Muscle layer of colon (tissue), 2 donors: ENCODE measurements around the gene NAPG.
"Not testable (repeated sequence)": the region's sequence is repeated elsewhere in the genome, so short reads cannot be mapped to it uniquely, and the experiment has no call there.

ENCODE experiments used
- H3K27ac ChIP-seq: one replicate; pipeline ENCODE4 v1.7.0; 2013; ENCODE audit warnings: low read depth, mild to moderate bottlenecking, low read length, moderate library complexity
- H3K27me3 ChIP-seq, 2 donors: one replicate each; pipeline ENCODE4 v1.7.0; 2013; ENCODE audit warnings: low read length in 2 of 2, mild to moderate bottlenecking in 2 of 2; ENCODE audit not compliant: insufficient read depth in 2 of 2, control insufficient read depth in 1 of 2
- H3K36me3 ChIP-seq: one replicate; pipeline ENCODE4 v1.7.0; 2013; ENCODE audit warnings: mild to moderate bottlenecking, low read length; ENCODE audit not compliant: insufficient read depth
- H3K4me1 ChIP-seq: one replicate; pipeline ENCODE4 v1.7.0; 2013; ENCODE audit warnings: mild to moderate bottlenecking, low read length; ENCODE audit not compliant: insufficient read depth
- H3K4me3 ChIP-seq, 2 donors: one replicate each; pipeline ENCODE4 v1.7.0; 2013; ENCODE audit warnings: low read length in 2 of 2, low read depth in 1 of 2, mild to moderate bottlenecking in 1 of 2, moderate library complexity in 1 of 2
- H3K9ac ChIP-seq: one replicate; pipeline ENCODE4 v1.7.0; 2013; ENCODE audit warnings: low read length
- H3K9me3 ChIP-seq: one replicate; pipeline ENCODE4 v1.7.0; 2013; ENCODE audit warnings: mild to moderate bottlenecking, low read length
- donor health status: abdominal sarcoma.
- donor health status: Adenocarcinoma of cecum.

The NAPG gene

DNA sequence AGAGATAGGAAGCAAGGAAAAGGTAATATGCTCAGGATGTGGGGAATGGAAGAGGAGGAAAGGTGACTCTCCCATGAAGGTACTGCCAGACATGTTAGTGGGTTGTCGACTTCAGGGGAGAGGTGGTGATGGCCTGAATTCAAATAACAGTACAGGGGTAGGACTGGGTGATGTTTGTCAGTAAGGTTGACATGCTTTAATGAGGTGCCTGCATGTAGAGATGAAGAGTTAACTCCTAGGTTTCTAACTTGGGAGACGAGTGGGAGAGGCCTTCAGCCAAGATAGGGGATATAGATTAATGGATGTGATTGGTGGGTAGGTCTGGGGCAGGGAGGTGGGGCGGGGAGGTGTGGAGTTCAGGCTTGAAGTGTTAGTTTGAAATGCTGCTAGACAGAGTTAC lies 2.6 kb downstream of the NAPG start:
- Histone ChIP-seq H3K27me3 (no peaks in the 10 kb centered on the region), H3K4me3 (no peak overlapping the region), H3K4me1 (peaks cover 37% of the 10 kb centered on the region), H3K9me3 (no peaks in the 10 kb centered on the region), H3K27ac (no peak overlapping the region), H3K36me3 (no peaks in the 10 kb centered on the region), H3K9ac (no peak overlapping the region)

DNA sequence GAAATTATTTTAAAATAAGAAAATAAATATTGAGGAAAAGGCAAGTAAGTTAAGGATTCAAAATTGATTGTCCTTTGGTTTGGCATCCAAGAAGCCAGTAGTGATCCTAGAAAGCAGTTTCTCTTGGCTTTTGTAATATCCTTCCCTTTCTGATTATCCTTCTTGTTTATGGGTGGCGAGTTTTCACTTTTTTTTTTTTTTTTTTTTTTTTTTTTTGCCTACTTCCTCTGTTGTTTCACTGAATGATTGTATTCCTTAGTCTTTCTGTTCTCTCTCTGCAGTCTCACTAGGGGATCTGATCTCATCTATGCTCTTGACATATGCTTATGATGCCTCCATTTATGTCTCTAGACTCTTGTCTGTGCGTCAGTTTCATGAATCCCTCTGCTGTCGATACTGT lies 4.2 kb downstream of the NAPG start:
- Histone ChIP-seq H3K9me3 (no peaks in the 10 kb centered on the region), H3K27ac (no peak overlapping the region), H3K36me3 (no peaks in the 10 kb centered on the region), H3K9ac (no peak overlapping the region), H3K27me3 (no peaks in the 10 kb centered on the region), H3K4me1 (peaks cover 26% of the 10 kb centered on the region), H3K4me3 (no peak overlapping the region)

DNA sequence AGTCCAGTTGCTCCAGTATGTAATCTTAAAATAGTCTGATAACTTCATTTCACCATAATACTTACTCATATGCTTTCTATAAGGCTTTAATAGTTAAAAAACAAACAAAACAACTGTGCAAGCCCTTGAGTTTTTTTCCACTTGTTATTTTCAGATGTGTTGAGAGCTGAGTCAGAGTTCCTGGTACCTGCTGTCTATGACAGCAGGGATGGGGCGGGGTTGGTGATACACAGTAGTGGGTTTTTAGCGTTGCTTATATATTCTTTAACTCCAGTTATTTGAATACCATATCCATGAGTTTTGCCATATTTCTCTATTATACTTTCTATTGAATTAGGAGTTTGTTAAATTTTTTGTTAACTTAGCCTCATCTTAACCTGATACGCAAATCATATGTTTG lies 5.0 kb downstream of the NAPG start:
- Histone ChIP-seq H3K27me3 (no peaks in the 10 kb centered on the region), H3K4me3 (no peak overlapping the region), H3K27ac (no peak overlapping the region), H3K9ac (no peak overlapping the region), H3K36me3 (no peaks in the 10 kb centered on the region), H3K9me3 (no peaks in the 10 kb centered on the region), H3K4me1 (peaks cover 21% of the 10 kb centered on the region)

DNA sequence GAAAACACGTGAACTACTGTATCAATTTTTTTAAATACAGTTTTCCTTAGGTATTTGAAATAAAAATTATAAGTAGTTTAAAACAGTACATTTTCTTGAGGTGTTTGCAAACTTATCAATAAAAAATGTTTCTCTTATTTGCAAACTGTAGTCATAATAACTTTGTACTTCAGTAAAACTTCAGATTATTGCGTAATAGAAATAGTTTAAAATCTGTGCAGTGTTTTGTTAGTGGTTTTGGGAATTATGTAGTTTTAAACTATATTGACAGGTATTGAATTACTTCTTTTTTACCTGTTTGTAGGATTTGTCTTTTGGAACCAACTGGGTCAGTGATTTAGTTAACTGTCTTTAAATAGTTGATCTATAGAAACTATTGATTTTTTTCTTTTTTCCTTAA lies 7.3 kb downstream of the NAPG start:
- Histone ChIP-seq H3K27ac (no peak overlapping the region), H3K36me3 (no peaks in the 10 kb centered on the region), H3K9me3 (no peaks in the 10 kb centered on the region), H3K27me3 (no peaks in the 10 kb centered on the region), H3K4me1 (peaks cover 10% of the 10 kb centered on the region), H3K9ac (no peak overlapping the region), H3K4me3 (no peak overlapping the region)

DNA sequence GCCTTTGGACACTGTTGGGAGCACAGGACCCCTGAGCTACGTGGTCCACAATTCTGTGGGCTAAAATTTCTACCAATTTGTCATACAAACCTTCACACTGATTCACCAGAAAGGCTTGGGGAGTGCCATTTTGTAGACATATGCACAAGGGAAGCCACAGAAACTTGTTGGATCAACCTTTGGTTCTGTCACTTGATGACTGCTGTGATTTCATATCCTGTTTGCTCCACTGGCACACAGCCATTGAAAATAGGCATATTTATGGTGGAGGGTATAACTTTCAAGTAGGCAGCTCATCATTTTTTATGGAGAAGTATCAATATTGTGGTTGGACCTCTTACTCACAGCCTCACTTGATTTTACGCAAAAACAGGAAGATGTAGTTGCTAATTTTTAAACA lies 10.5 kb downstream of the NAPG start:
- H3K36me3 ChIP-seq: peaks cover 16% of the 10 kb centered on the region
- no peaks in the 10 kb centered on the region for H3K9me3 ChIP-seq
- H3K4me1 ChIP-seq: no peaks in the 10 kb centered on the region
- H3K9ac ChIP-seq: no peak overlapping the region
- no peak overlapping the region for H3K27ac ChIP-seq
- H3K4me3 ChIP-seq: no peak overlapping the region
- no peaks in the 10 kb centered on the region for H3K27me3 ChIP-seq

DNA sequence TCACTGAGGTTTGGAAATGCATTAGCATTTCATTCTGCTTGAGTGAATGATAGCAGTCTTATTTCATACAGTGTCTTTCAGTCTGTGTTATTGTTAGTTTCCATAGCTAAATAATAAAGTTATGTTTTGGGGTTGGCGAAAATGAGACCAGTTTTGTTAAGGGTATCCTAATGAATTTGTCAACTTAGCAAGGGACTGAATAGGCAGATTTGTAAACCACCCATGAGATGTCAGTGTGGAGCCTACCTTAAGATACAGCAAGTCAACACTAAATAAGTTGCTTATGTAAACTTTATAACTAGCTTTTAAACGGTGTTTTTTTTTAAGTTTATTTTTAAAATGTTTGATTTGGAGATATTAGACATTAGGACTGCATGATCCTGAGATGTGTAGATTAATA lies 11.9 kb downstream of the NAPG start:
- H3K27ac ChIP-seq: no peak overlapping the region
- H3K4me1 ChIP-seq: no peaks in the 10 kb centered on the region
- no peak overlapping the region for H3K9ac ChIP-seq
- no peak overlapping the region for H3K4me3 ChIP-seq
- H3K9me3 ChIP-seq: no peaks in the 10 kb centered on the region
- peaks cover 24% of the 10 kb centered on the region for H3K36me3 ChIP-seq
- no peaks in the 10 kb centered on the region for H3K27me3 ChIP-seq

DNA sequence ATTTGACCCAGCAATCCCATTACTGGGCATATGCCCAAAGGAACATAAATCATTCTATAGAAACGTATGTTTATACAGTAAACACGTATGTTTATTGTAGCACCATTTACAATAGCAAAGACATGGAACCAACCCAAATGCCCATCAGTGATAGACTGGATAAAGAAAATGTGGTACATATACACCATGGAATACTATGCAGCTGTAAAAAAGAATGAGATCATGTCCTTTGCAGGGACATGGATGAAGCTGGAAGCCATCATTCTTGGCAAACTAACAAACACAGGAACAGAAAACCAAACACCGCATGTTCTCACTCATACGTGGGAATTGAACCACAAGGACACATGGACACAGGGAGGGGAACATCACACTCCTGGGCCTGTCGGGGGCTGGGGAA lies 13.3 kb downstream of the NAPG start:
- H3K9me3 ChIP-seq, H3K9ac ChIP-seq, H3K4me3 ChIP-seq, H3K27ac ChIP-seq, H3K27me3 ChIP-seq, H3K4me1 ChIP-seq: not testable (repeated sequence)
- peaks cover 24% of the 10 kb centered on the region for H3K36me3 ChIP-seq

DNA sequence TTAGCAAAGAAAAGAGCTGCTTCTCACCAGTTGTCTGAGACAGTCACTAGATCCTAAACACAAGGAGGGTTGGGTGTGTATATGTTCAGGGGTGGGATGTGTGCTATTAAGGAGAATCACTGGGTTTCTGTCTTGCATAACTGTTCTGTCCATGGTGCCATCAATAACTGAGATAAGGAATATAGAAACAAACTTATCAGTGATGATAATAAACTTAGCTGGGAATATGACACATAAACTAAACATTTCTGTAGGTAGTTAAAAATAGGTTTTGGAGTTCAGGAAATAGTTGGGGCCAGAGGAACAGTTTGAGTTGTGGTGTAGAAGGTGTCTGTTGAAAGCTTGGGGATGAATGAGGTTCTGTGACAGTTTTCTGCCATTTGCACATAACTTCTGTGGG lies 17.4 kb downstream of the NAPG start:
- Histone ChIP-seq H3K4me1 (no peaks in the 10 kb centered on the region), H3K27ac (no peak overlapping the region), H3K27me3 (no peaks in the 10 kb centered on the region), H3K9me3 (no peaks in the 10 kb centered on the region), H3K9ac (no peak overlapping the region), H3K4me3 (no peak overlapping the region), H3K36me3 (peaks cover 48% of the 10 kb centered on the region)

DNA sequence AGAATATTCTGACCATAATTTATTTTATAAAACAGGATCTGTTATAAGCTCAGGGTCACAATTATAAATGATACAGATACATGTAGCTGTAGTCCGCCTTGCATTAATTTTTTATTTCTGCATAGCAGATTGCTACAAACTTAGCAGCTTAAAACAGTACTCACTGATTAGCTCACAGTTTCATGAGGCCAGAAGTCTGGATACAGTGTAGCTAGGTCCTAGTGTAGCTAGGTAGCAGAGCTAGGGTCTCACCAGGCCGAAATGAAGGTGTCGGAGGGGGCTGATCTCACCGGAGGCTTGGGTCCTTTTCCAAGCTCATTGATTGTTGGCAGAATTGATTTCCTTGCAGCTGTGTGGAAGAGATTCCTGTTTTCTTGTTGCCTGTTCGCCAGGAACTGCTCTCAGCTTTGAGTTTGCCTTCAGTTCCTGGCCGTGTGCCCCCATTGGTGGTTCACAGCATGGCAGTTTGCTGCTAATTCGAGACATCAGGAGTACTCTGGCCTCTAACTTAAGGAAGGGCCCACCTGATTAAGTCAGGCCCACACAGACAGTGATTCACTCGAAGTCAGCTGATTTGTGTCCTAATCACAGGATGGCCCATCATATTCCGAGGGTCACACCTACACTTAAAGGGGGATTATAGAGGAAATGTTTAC lies 18.4 kb downstream of the NAPG start:
- no peak overlapping the region for H3K27ac ChIP-seq

DNA sequence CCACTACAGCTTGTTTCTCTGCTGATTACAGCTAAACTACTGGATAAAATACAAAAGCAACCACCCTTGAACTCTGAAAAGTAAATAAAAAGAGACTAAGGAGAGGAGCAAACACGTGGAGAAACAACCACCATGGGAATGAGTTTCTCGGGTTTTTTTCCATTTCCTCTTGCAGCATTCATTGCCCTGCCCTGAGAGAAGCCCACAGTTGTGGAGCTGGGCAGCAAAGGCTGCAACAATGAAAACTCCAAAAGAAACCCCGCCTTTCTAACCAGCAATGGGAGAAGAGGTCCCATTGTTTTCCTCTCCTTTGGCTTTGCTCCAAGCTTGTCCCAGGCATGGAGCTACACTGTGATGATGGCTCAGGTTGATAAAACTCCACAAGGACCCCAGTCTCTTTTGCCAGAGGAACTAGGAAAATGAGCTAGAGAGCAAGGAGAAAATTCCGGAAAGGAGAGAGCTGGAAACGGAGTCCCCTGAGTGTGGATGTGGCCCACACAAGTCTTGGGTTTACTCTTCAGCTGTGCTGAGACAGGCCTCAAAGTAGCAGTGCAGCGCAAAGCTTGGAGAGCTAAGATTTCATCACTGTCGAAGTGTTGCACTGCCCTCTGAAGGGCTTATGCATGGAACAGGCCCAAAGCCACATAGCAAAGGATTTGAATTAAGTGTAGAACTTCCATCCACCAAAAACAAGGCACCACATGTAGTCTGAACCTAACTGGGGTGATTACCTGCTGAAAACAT lies 20.9 kb downstream of the NAPG start:
- no peak overlapping the region for H3K4me3 ChIP-seq
- H3K4me1 ChIP-seq: no peaks in the 10 kb centered on the region
- H3K27me3 ChIP-seq: no peaks in the 10 kb centered on the region
- no peak overlapping the region for H3K27ac ChIP-seq
- no peak overlapping the region for H3K9ac ChIP-seq
- no peaks in the 10 kb centered on the region for H3K9me3 ChIP-seq
- peaks cover 58% of the 10 kb centered on the region for H3K36me3 ChIP-seq

More for the DNA sequence above, 18.4 kb downstream of the NAPG start:
- no peaks in the 10 kb centered on the region for H3K4me1 ChIP-seq
- no peak overlapping the region for H3K4me3 ChIP-seq
- no peak overlapping the region for H3K9ac ChIP-seq
- H3K27me3 ChIP-seq: no peaks in the 10 kb centered on the region
- H3K36me3 ChIP-seq: peaks cover 56% of the 10 kb centered on the region
- H3K9me3 ChIP-seq: no peaks in the 10 kb centered on the region

DNA sequence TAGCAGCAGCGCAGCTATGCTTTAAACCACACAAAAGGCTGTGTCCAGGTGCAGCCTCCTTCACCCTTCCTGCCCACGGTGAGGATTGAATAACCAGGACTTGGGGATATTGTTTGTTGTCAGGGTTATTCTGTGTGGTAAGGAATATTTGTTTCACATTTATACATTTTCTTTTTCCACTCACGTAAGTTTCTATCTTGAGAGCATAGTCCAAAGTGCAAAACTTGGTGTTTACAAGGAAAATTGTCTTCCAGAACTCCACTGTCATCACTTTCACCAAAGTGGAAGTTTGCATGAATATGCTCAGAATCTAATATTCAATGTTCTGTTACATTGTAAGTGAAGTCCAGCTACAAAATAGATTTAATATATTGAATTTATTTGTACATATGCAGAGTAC lies 26.4 kb downstream of the NAPG start:
- Histone ChIP-seq H3K36me3 (peaks cover 63% of the 10 kb centered on the region), H3K27ac (no peak overlapping the region), H3K27me3 (no peaks in the 10 kb centered on the region), H3K9ac (no peak overlapping the region), H3K9me3 (no peaks in the 10 kb centered on the region), H3K4me3 (no peak overlapping the region), H3K4me1 (no peaks in the 10 kb centered on the region)

DNA sequence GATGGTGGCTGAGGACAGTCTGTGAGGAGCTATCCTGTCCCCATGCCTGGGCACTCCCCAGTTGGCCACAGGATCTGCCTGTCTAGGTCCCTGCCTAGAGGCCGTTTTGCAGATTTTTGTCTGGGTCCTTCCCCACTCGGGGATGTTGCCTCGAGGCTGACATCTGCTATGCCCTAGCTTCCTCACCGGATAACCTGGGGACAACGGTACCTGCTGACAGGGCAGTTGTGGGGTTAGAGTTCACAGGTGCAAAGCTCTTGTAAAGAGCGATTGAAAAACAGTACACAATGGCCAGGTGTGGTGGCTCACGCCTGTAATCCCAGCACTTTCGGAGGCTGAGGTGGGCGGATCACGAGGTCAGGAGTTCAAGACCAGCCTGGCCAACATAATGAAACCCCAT lies 30.4 kb downstream of the NAPG start:
- H3K36me3 ChIP-seq: peaks cover 34% of the 10 kb centered on the region
- H3K9ac ChIP-seq, H3K9me3 ChIP-seq, H3K4me1 ChIP-seq, H3K4me3 ChIP-seq, H3K27me3 ChIP-seq, H3K27ac ChIP-seq: not testable (repeated sequence)
